ENCODE results near the gene SOX2. TPM values are rescaled to one million over a fixed set of nuclear protein-coding genes. Genes with fewer than 3 reads are reported as not detected.

The SOX2 gene
- total RNA-seq, 1 donor from 2014 or later, result not detected

DNA sequence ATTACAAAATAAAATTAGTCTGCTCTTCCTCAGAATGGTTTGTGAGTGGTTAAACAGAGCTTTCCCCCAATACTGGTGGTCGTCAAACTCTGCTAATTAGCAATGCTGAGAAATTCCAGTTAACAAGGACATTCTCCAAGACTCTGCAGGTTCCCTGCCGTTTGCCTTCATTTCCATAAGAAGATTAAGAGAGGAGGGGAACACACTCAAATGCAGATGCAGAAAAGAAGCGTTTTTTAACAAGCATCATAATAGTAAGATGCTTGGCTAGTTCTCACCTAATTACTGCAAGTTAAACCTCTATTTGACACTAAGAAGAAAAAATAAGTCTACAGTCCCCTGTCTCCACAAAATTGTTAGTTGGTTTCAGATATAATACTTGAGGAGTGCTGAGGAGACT is 3.7 kb upstream of the SOX2 start:
- TF ChIP-seq, protein P1, sequence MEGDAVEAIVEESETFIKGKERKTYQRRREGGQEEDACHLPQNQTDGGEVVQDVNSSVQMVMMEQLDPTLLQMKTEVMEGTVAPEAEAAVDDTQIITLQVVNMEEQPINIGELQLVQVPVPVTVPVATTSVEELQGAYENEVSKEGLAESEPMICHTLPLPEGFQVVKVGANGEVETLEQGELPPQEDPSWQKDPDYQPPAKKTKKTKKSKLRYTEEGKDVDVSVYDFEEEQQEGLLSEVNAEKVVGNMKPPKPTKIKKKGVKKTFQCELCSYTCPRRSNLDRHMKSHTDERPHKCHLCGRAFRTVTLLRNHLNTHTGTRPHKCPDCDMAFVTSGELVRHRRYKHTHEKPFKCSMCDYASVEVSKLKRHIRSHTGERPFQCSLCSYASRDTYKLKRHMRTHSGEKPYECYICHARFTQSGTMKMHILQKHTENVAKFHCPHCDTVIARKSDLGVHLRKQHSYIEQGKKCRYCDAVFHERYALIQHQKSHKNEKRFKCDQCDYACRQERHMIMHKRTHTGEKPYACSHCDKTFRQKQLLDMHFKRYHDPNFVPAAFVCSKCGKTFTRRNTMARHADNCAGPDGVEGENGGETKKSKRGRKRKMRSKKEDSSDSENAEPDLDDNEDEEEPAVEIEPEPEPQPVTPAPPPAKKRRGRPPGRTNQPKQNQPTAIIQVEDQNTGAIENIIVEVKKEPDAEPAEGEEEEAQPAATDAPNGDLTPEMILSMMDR (conservative IDR thresholded peaks at IDR 0.05; ENCODE audit: low read depth, low read length), result no peak
- H3K4me3 ChIP-seq (ENCODE audit: low read depth, low read length), result no peak overlapping the region
- no peak for DNase-seq (ENCODE audit: low read depth)

DNA sequence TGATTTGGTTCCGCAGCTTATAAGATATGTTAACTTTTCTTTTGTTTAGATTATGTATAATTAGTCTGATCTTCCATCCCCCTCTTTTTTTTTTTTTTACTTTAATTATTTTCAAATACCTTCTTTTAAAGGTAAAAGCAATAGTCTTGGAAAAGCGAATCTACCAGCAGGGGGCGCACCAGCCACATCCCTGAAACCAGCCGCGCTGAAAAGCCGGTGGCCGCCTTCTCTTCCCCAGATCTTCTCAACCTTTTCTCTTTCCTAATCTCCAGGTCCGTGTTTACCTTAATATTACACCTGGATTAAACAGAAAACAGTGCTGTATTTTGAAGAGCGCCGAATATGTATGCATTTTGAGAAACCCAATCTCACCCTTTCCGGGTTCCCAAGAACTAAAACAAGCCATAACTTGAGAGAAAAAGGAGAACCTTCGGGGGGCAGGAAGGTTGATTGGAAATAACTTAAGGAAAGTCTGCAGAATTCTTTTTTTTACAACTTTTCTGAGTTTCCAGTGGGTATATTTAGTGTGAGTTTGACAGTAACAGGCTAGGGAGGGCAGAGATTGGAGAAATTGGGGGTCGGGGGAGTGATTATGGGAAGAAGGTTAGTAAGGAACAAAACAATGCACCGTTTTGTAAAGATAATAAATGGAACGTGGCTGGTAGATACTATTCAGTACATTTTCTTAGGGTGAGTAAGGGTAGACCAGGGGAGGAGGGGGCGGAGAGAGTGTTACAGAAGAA is 2.0 kb upstream of the SOX2 start:
- no peak for DNase-seq (ENCODE audit: low read depth)
- TF ChIP-seq, protein P1 (conservative IDR thresholded peaks at IDR 0.05; ENCODE audit: low read depth, low read length), result peak; percentile 70
- H3K4me3 ChIP-seq (ENCODE audit: low read depth, low read length), result no peak overlapping the region

DNA sequence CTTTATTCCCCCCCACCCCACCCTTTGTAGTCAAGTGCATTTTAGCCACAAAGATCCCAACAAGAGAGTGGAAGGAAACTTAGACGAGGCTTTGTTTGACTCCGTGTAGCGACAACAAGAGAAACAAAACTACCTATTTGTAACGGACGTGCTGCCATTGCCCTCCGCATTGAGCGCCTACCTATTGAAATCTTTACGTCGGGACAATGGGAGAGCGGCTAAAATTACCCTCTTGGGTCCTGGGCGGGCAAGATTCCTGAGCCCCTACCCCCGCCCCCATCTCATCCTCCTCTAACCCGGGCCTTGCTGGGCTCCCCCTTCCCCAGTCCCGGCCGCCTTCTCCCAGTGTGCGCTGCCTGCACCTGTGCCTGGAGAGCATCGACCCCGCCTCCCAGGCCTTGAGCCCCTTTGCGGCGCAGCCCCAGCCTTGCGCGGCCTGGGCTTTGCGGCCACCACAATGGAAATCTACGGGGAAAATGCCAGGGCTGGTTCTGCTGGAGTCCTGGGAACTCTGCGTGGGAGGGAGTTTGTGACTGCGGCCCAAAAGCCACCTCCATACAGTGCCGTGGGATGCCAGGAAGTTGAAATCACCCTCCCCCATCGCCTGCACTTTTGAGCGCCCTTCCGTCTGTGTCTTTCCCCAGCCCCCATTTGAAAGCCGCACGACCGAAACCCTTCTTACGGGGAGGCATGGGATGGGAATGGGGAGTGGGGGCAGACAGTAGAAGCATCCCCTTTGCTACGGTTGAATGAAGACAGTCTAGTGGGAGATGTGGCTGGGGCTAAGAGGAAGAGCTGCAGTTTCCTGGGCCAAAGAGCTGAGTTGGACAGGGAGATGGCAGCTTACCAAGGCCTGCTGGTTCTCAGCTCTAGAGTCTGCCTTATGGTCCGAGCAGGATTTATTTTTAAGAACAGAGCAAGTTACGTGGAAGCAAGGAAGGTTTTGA is 1.1 kb upstream of the SOX2 start:
- no peak for DNase-seq (ENCODE audit: low read depth)

DNA sequence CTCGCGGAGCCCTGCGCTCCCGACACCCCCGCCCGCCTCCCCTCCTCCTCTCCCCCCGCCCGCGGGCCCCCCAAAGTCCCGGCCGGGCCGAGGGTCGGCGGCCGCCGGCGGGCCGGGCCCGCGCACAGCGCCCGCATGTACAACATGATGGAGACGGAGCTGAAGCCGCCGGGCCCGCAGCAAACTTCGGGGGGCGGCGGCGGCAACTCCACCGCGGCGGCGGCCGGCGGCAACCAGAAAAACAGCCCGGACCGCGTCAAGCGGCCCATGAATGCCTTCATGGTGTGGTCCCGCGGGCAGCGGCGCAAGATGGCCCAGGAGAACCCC is 464 bp downstream of the SOX2 start:
- TF ChIP-seq, protein P1 (conservative IDR thresholded peaks at IDR 0.05; ENCODE audit: low read depth, low read length), result no peak

More for the DNA sequence above, 1.1 kb upstream of the SOX2 start:
- TF ChIP-seq, protein P1 (conservative IDR thresholded peaks at IDR 0.05; ENCODE audit: low read depth, low read length), result no peak
- H3K4me3 ChIP-seq (ENCODE audit: low read depth, low read length), result no peak overlapping the region

DNA sequence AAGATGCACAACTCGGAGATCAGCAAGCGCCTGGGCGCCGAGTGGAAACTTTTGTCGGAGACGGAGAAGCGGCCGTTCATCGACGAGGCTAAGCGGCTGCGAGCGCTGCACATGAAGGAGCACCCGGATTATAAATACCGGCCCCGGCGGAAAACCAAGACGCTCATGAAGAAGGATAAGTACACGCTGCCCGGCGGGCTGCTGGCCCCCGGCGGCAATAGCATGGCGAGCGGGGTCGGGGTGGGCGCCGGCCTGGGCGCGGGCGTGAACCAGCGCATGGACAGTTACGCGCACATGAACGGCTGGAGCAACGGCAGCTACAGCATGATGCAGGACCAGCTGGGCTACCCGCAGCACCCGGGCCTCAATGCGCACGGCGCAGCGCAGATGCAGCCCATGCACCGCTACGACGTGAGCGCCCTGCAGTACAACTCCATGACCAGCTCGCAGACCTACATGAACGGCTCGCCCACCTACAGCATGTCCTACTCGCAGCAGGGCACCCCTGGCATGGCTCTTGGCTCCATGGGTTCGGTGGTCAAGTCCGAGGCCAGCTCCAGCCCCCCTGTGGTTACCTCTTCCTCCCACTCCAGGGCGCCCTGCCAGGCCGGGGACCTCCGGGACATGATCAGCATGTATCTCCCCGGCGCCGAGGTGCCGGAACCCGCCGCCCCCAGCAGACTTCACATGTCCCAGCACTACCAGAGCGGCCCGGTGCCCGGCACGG is 991 bp downstream of the SOX2 start:
- TF ChIP-seq, protein P1 (conservative IDR thresholded peaks at IDR 0.05; ENCODE audit: low read depth, low read length), result no peak
- DNase-seq (ENCODE audit: low read depth), result no peak
- peak overlapping the region; percentile 8 for H3K4me3 ChIP-seq (ENCODE audit: low read depth, low read length)

More for the DNA sequence above, 464 bp downstream of the SOX2 start:
- H3K4me3 ChIP-seq (ENCODE audit: low read depth, low read length), result peak overlapping the region; percentile 34
- no peak for DNase-seq (ENCODE audit: low read depth)

DNA sequence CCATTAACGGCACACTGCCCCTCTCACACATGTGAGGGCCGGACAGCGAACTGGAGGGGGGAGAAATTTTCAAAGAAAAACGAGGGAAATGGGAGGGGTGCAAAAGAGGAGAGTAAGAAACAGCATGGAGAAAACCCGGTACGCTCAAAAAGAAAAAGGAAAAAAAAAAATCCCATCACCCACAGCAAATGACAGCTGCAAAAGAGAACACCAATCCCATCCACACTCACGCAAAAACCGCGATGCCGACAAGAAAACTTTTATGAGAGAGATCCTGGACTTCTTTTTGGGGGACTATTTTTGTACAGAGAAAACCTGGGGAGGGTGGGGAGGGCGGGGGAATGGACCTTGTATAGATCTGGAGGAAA is 1.5 kb downstream of the SOX2 start:
- TF ChIP-seq, protein P1 (conservative IDR thresholded peaks at IDR 0.05; ENCODE audit: low read depth, low read length), result no peak
- H3K4me3 ChIP-seq (ENCODE audit: low read depth, low read length), result no peak overlapping the region
- no peak for DNase-seq (ENCODE audit: low read depth)

Data from epithelial cell of proximal tubule (primary cell).